ENCODE data around the gene ITGA8. TPM values are rescaled to one million over a fixed set of nuclear protein-coding genes. Genes with fewer than 3 reads are reported as not detected.
"Not testable (repeated sequence)": the region's sequence is repeated elsewhere in the genome, so short reads cannot be mapped to it uniquely, and the experiment has no call there.

The ITGA8 gene
- total RNA-seq, 1 experiment from 2014 or later, result 0.02 TPM

- H3K36me3 ChIP-seq (ENCODE audit: control insufficient read depth in 1 of 2, insufficient read depth in 2 of 2, low read length in 2 of 2); DNase-seq (ENCODE audit: low read depth, low spot score); H3K9me3 ChIP-seq (ENCODE audit: control insufficient read depth in 1 of 2, insufficient read depth in 1 of 2, low read depth in 1 of 2, low read length in 2 of 2); H3K4me3 ChIP-seq (replicated peaks in 1 of 2; ENCODE audit: low read depth in 1 of 2, low read length in 2 of 2); CTCF ChIA-PET; H2AFZ ChIP-seq (ENCODE audit: low read depth, low read length, poor library complexity, severe bottlenecking); POLR2A ChIA-PET; BruUV-seq (replicated peaks); H3K9me2 ChIP-seq (ENCODE audit: insufficient read depth); ATAC-seq; intact Hi-C loops (cut with micrococcal nuclease); H3K4me2 ChIP-seq (ENCODE audit: low read length); H4K20me1 ChIP-seq (ENCODE audit: insufficient read depth); H3K4me1 ChIP-seq (ENCODE audit: control insufficient read depth in 1 of 2, insufficient read depth in 2 of 2, low read length in 2 of 2); H3K27ac ChIP-seq (ENCODE audit: low read depth, low read length); RAD21 ChIA-PET (ENCODE audit: low non-redundant PET in 1 of 2, low total read pairs in 2 of 2, uncharacterized antibody in 2 of 2, unreplicated experiment in 2 of 2); H3K79me2 ChIP-seq (ENCODE audit: insufficient read depth, low read length); H3K9ac ChIP-seq (ENCODE audit: low read length): not testable (repeated sequence)
- H3K27me3 ChIP-seq (ENCODE audit: insufficient read depth, low read length), result peaks cover 71% of the 10 kb centered on the region
Observed at GRCh38 chr10:15475439-15475838, 244.3 kb downstream of the ITGA8 start.

- Histone ChIP-seq H3K4me3 (replicated peaks in 1 of 2; ENCODE audit: low read depth in 1 of 2, low read length in 2 of 2) (no peak overlapping the region), H3K79me2 (ENCODE audit: insufficient read depth, low read length) (no peaks in the 10 kb centered on the region), H3K9ac (ENCODE audit: low read length) (no peak overlapping the region), H3K4me1 (ENCODE audit: control insufficient read depth in 1 of 2, insufficient read depth in 2 of 2, low read length in 2 of 2) (peaks cover 0 to 4% of the 10 kb centered on the region in 2 experiments; a peak in 1 of 4 replicates), H4K20me1 (ENCODE audit: insufficient read depth) (no peaks in the 10 kb centered on the region), H3K27ac (ENCODE audit: low read depth, low read length) (no peak overlapping the region), H3K9me2 (ENCODE audit: insufficient read depth) (no peaks in the 10 kb centered on the region), H2AFZ (ENCODE audit: low read depth, low read length, poor library complexity, severe bottlenecking) (no peak overlapping the region), H3K4me2 (ENCODE audit: low read length) (no peak overlapping the region), H3K36me3 (ENCODE audit: control insufficient read depth in 1 of 2, insufficient read depth in 2 of 2, low read length in 2 of 2) (no peaks in the 10 kb centered on the region), H3K9me3 (ENCODE audit: control insufficient read depth in 1 of 2, insufficient read depth in 1 of 2, low read depth in 1 of 2, low read length in 2 of 2) (no peaks in the 10 kb centered on the region), H3K27me3 (ENCODE audit: insufficient read depth, low read length) (peaks cover 71% of the 10 kb centered on the region)
- POLR2A ChIA-PET, result no interaction called here
- RAD21 ChIA-PET (ENCODE audit: low non-redundant PET in 1 of 2, low total read pairs in 2 of 2, uncharacterized antibody in 2 of 2, unreplicated experiment in 2 of 2), result no interaction called here
- intact Hi-C loops (cut with micrococcal nuclease), result no loop called here
- CTCF ChIA-PET, result no interaction called here
- no peak for DNase-seq (ENCODE audit: low read depth, low spot score)
- ATAC-seq, result no peak
- TF ChIP-seq FOSL1 (IDR thresholded peaks at IDR 0.05; ENCODE audit: low read depth) (no peak), EZH2phosphoT487 (IDR thresholded peaks at IDR 0.05; ENCODE audit: borderline replicate concordance) (no peak), MAX (IDR thresholded peaks at IDR 0.05) (no peak), EGR1 (IDR thresholded peaks at IDR 0.05; ENCODE audit: low read depth) (no peak), ZFX (IDR thresholded peaks at IDR 0.05) (no peak)
- no TSS peak for BruUV-seq (replicated peaks)
Observed at GRCh38 chr10:15474671-15475070, 245.1 kb downstream of the ITGA8 start.
